Measurements from ENCODE around the gene CCDC12.
"Not testable (repeated sequence)": the region's sequence is repeated elsewhere in the genome, so short reads cannot be mapped to it uniquely, and the experiment has no call there.

Gene CCDC12

DNA sequence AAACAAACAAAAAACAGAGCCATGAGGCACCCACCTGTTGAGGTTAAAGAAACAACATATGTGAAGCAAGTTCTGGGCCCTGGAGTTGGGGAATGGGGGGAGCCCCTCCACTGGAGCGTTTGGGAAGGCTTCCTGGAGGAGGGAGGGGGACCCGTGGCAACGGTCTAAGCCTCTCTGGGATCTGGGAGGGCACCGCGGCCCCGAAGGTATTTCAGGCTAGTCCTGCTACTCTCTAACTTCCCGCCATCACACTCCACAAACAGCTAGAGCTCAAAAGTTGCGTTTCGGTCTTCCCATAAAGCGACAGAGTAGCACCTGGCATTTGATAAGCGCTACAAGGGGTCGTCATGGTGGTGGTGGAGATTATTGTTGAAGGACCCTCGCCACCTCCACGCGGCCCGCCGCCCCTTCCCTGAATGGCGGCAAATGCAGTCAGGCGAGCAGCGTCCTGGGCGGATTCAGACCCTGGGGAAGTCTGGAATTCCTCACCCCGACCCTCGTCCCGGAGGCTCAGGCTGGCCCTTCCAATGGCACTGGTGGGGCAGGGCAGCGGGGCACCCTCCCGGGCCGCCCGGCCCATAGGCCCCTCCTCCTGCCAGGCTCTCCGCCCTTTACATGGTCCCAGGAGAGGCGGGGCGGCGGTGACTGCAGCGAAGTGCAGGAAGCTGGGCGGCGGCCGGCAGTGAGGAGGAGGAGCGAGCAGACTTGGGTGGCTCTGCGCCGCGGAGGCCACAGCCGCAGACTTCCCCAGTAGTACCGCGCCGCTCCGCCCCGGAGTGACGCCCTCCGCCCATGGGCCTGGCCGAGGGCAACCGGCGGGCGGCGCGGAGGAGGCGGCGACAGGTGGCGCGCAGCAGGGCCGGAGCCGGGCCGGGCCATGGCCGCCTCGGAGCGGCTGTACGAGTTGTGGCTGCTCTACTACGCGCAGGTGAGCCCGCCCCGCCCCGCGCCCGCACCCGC lies 2.7 kb upstream of the CCDC12 start, which contains the start of gene NBEAL2:
Gene NBEAL2, plus strand, starts transcription at position 682 of the 960 bp plus-strand sequence. Its CDS starts 196 bp downstream, at position 878.
- peak; percentile 91 for DNase-seq

DNA sequence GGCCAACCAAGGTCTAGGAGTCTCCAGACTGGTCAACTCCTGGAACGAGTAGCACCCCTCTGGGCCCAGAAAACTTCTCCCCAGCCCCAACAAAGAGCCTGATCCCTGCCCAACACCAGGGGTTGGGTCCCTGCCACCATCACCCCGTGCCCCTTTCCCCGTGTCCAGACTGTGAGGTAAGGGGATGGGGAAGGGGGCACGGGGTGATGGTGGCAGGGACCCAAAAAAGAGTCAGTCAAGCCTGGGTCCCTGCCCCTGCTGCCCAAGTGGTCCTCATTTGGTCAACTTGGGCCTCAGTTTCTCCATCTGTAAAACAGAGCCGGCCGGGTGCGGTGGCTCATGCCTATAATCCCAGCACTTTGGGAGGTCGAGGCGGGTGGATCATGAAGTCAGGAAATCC lies 1.8 kb upstream of the CCDC12 start:
- DNase-seq: no peak

DNA sequence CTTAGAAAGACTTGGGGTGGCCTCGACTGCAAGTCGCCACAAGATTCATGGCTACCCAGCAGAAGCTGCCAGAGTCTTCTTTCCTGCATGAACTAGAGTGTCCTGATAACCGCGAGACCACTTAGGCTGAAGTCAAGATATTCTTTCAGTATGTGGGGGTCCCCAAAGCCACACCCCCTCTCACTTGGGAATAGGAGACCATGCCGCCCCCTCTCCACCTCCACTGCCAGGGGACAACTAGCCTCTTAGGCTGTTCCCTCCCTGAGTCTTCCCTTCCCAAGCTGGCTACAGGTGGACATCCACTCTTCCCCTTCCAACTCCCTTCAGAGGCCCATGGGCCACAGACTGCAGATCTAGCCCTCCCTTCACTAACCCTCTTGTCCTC lies 1.3 kb upstream of the CCDC12 start:
- no peak for DNase-seq

DNA sequence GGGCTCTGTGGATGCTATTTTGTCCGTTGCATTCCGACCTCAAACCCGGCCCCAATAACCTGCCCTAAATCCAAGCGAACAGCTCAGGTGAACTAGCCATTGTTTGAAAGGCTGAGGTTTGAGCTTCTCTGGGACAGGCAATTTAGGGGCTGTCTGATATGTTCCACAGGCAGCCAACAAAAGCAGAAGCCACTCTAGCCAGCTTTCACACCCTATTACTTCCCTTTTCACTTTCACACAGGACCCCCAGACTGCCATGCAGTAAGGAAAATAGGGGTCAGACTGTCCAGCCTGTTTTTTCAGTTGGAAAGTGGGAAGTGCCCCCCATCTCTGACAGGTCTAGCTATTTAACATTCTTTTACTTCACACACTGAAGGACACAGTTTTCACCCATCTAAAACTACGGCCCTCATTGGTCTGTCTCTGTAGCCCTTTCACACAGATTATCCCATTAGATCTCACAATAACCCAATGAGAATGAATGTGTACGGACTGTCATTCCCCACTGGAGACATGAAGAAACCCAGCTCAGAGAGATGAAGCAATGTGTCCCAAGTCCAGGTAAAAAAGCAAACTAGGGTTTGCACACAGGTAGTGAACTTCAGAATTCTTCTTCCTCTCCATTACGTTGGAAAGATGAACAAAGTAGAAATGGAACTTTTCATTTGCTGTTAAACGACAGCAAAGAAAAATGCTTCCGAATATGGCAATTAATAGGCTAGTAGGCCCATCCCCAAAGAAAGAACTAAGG lies 1.9 kb downstream of the CCDC12 start:
- DNase-seq: no peak

DNA sequence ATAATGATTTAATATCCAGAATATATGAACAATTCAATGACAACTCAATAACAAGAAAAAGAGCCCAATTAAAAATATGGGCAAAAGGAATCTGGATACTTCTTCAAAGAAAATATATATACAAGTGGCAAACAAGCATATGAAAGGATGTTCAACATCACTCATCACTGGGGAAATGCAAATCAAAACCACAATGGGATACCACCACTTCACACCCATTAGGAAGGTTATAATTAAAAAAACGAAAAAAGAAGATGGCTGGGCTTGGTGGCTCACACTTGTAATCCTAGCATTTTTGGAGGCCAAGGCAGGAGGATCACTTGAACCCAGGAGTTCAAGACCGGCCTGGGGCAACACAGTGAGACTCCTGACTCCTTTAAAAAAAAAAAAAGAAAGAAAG lies 4.1 kb downstream of the CCDC12 start:
- no peak for DNase-seq

DNA sequence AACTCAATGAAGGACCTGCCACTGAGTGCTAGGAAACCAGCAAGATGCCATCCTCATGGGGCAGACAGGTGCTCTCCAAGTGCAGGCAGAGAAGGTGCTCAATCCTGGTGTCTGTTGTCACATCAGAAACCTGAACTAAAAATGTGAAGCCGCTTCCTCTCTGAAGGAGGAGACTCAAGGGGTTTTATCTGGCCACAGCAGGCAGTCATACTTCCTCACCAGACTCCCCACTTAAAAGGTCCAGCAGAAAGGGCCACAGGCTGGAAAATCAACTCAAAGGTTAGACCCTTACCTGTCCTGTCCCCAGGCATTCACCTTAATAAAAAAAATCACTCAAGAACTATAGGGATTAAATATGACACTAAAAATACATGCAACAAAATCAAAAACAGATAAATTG lies 4.8 kb downstream of the CCDC12 start:
- DNase-seq: no peak

DNA sequence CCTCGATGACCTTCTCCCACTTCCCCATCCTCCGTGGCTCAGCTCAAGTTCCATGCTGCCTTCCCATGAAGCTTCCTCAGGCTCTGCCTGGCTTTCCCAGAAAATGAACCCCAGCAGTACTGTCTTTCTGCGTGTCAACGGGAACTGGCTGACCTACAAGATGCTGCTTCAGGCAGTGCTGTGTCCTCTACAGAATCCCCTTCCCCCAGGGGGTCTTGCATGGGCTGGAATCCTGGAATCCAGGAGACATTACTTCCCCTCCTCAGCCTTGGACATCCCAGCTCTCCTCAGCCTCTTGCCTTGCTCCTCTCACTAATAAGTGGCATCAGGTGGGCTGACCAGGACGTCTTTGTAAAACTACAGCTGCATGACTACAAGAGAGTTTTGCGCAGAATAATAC lies 5.4 kb downstream of the CCDC12 start:
- no peak for DNase-seq

DNA sequence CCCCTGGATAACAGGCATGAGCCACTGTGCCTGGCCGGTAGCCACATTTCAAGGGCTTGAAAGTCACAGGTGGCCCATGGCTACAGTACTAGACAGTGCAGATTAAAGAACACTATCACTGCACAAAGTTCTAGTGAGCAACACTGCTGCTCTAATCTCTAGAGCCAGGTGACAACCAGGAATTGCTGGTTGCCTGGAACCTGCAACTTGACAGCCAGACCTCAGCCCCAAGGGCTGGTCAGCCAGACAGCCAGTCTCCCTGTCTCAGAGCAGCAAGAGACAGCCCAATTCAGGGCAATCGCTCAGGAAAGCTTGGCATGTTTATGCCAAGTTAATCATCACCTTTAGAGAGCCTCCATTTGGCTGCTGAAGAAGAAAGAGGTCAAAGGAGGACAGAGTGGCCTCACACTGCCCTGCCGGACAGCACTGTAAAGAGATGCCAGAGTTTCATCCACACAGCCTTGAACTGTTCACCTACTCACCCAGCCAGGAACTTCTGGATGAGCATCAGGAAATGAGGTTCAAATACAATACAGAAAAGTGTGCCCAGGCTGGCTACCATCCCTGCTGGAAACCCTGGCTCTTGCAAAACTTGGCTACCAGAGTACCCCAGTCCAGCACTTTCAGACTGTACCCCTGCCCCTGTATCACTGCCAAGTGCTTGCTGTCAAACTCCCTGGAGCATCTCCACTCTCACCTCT lies 6.0 kb downstream of the CCDC12 start:
- peak; percentile 12 for DNase-seq

DNA sequence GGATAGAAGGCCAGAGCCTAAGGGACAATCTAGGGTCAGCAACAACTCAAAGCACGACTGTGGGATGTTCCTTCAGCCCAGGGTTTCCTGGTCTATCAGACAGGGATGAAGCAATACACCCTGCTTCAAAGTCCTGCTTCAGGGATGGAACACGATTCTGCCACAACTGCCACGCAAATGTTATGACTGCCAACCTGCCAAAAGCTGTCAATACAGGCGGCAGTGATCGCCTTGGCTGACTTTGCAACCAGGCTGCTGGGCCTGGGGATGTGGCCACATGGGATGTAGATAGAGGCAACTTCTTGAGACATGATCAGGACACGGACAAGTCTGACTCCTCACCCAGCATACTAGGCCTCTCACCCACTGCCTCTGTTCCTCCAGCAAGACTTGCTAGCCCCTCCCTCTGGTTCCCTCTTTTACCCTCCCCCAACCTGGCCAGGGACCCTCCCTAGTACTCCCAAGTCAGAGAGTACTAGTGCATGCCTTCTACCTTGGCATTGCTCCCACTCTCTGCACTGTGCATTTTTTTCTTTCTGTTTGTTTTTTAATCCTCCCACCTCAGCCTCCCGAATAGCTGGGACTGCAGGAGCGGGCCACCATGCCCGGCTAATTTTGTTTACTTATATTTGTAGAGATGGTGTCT lies 7.6 kb downstream of the CCDC12 start:
- no peak for DNase-seq

DNA sequence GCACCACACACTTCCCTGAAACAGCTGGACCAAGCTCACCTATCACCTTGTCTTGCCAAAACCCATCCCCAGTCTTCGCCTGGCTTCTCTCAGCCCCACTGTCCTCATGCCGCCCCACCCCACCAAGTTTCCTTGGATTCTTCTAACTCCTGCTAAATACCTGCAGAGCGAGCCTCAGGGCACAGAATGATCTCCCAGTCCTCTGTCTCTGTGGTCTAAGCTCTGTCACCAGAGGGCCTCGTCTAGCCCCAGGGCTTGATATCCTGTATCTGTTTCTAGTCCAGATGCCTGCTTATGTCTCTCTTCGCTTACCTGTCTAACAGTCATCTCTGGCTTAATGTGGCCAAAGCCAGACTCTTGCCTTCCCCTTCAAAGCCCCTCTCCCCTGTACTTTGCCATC lies 9.7 kb downstream of the CCDC12 start:
- no peak for DNase-seq

DNA sequence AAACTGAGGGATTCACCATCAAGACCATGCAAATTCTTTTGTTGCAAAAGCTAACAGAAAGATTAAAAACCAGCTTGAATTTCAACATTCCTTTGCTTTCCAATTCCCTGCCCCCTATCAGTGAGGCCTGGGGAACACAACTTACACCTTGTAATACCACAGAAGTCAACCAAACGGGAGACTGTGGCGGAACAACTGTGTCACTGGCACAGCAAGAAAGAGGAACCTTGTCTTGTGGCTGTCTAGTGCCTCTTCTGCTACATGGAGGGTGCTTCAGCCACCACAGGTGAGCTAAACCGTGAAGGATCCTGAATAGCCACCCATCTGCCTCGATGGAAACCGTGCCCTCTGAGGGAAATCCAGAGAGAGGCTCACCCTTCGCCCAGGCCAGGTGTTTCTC lies 11.4 kb downstream of the CCDC12 start:
- no peak for DNase-seq

DNA sequence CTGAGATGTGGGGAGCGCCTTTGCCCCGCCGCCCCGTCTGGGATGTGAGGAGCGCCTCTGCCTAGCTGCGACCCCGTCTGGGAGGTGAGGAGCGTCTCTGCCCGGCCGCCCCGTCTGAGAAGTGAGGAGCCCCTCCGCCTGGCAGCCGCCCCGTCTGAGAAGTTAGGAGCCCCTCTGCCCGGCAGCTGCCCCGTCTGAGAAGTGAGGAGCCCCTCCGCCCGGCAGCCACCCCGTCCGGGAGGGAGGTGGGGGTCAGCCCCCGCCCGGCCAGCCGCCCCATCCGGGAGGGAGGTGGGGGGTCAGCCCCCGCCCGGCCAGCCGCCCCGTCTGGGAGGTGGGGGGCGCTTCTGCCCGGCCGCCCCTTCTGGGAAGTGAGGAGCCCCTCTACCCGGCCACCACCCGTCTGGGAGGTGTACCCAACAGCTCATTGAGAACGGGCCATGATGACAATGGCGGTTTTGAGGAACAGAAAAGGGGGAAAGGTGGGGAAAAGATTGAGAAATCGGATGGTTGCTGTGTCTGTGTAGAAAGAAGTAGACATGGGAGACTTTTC lies 12.4 kb downstream of the CCDC12 start:
- not testable (repeated sequence) for DNase-seq

DNA sequence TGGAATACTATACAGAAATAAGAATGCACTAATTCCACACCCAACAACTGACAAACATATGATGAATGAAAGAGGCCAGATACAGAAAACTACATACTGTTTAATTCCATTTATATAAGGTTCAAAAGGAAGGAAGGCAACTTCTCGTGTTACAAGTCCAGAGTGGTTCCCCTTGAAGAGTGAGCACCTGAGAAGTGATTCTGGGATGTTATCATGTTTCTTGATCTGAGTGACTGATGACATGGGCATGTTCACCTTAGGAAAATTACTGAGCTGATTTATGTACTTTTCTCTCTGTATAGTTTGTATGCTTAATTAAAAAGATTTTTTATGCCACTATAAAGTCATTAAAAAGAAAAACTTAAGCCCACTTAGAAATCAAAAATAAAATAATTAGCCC lies 13.6 kb downstream of the CCDC12 start:
- no peak for DNase-seq

DNA sequence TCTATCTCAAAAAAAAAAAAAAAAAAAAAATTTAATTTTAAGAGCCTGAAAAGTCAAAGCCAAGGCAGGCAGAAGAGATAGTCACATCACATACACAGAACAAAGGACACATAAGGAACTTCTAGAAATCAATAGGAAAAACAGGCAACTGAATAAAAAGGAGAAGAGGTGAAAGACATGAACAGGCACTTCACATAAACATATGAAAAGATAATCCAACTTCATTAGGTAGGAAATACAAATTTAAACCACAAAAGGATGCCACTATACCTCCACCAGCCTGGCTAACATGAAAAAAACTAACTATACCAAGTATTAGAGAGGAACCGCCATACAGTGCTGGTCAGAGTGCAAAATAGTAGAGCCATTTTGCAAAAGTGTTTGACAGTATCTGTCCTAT lies 14.1 kb downstream of the CCDC12 start:
- DNase-seq: no peak

DNA sequence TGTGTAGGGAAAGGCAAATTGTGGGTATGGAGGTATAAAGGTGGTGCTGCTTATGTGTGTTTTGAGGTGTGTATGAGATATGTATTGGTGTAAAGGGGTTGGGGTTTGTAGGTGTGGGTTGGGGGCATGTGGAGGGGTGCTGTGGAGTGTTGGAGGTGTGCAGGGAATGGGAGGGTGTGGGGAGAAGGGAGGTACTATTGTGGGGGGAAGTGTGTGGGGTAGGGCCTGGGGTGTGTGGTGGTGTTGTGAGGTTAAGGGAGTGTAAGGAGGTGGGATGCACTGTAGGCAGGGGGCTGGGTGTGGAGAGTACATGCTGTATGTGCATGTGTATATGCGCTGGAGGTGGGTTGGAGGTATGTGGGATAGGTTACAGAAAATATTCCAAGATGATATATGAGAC lies 15.7 kb downstream of the CCDC12 start:
- DNase-seq: no peak

DNA sequence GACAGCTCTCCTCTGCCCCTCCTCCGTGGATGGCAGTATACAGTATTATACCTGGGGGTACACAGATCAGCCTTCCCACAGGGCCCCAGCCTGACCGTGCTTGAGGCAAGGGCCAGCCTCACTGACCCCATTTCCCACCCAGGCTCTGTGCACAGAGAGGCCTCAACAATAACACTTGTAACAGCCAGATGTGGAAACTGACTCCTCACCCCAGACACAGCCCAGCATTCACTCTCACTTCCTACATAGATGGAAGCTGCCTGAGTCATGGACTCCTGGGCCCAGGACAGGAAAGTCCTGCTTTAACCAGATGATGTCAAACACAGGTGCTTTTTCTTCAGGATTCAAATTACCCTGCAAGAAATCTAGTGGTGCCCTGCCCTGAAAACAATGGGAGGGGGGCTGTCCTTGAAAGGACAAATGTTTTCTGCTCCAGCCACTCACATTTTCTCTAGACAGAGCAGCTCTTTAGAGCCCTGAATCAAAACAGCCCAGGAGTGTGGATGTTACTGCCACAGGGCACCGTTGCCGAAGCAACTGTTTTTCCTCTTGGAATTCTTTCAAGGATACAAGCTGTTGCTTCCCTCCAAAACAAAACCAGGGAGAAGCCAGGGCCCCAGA lies 16.4 kb downstream of the CCDC12 start:
- DNase-seq: no peak

DNA sequence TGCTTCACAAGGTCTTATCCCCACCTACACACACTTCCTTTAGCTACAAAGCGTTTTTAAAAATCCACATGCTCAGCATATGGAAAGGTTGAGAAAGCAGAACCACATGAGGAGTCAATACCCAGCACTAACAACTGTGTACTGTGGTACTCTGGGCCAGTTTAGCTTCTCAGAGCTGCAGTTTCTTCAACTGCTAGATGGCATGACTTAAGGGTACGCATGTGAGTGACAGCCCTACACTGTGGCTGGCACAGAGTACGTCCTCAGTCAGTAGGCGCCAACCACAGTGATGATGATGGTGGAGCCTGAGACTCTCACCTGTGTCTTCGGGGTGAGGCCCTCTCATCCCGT lies 17.4 kb downstream of the CCDC12 start:
- DNase-seq: no peak

DNA sequence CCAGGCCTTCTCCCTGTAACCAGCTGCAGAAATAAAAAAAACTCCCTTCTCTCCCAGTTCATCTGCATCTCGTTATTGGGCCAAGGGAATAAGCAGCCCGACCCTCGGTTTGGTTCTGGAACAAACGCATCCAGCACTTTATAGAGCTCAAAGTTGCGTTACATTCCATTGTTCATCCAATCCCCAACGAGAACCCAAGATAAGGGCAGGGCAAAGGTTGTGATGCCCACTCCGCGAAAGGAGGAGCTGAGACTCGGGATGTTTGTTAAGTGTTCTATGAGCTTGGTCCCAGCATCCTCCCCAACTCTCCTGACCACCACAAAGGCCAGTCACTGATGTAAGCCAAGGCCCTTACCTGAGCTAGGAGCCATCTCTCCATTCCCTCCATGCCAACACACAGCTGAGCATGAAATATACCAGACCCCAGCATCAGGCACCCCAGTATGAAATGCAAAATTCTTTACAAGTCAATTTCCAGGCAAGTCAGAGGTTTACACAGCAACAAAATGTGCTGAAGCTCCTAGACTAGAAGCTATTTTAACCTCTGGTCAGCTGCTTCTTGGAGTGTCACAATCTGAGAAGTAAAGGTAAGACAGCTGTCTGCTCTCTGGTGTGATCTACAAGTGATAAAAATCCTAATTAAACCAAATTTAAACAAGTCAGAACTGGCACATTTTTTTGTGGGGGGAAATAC lies 17.9 kb downstream of the CCDC12 start:
- DNase-seq: no peak

DNA sequence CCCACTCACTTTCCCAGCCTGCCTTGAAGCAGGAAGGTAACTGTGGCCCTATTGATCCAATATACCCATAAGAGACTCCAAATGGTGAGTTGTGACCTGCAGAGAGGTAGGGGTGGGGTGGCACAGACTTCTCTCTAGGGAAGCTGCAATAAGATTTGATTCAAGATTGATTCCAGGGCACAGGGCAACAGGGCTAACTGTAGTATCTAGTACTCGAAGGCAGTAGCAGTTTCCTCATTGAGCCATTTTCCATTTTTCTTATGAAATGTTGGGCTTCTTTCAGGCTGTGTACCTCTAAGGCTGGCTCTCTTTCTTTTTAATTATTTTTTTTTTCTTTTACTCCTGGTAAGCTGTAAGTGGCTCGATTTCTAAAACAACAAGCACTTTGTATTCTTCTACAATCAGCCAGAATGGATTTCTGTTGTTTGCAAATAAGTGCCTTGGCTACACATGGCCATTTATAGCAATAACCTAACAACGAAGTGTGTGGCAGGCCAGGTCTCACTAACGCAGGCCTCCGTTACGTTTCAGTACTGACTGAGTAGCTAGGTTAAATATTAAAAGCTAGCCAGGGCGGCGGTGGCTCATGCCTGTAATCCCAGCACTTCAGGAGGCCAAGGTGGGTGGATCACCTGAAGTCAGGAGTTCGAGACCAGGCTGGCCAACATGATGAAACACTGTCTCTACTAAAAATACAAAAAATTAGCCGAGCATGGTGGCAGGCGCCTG lies 19.3 kb downstream of the CCDC12 start:
- DNase-seq: no peak

DNA sequence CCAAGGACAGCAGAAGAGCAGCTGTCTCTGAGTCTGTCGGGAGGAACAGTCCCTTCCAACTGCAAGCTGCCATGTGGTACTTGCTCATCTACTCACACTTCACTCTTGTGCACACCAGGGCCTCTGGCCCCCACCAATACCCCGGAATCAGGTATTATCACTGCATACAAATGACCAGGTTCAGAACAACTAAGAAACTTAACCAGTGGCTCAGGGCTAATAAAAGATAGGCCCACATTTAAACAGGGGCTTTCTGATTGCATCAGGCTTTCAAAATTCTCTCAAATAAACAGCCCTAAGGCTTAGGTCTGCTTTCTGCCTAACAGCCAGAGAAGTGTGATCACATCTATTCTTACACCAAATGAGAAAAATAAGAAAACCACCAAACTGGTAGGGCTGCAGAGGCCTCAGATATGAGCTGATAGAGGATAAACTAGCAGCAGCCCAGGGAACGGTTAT lies 20.7 kb downstream of the CCDC12 start:
- DNase-seq: no peak

DNA sequence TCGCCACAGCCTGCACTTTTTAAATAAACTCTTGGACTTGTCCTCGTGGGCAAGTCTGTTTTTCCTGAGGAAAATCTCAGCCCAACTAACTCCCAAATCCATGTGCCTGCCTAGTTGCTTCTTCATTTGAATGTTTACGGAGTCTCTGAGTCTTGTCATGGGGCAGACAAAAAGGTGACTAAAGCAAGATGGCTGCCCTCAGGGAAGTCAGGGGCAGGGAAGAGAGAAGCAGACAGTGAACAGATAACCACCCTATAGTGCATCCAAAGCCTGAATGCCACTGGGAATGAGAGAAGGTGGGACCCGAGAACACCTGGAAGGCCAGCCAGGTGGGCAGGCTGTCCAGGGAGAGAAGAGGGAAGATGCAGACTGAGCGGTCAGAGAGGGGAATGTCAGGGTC lies 21.4 kb downstream of the CCDC12 start:
- DNase-seq: no peak
